Limb (tissue), 2 donors: Measurements from ENCODE around the gene SLC46A2.

Experiments
- DNase-seq, 2 donors: peaks; one replicate each; pipeline ENCODE4 v3.0.0-alpha.2; 2016; ENCODE audit errors: extremely low spot score in 2 of 2

The SLC46A2 gene

DNA sequence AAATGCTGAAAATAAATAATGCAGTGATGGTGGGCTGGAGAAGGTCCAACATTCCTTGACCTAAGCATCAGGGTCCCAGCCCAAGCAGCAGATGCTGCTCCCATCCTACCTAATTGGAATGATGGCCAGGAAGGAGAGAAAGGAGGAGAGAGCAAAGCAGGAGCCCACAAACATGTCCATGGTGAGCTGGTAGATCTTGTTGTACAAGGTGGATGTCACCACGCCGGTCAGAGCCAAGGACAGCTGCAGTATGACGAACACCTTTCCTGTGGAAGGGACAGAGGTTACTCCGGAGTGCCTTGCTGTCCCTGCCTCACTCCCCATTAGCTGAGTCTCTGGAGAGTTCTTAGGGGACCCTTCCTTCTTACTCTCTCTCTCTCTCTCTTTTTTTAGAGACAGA, 4.3 kb downstream of the SLC46A2 start:
- no peak for DNase-seq

DNA sequence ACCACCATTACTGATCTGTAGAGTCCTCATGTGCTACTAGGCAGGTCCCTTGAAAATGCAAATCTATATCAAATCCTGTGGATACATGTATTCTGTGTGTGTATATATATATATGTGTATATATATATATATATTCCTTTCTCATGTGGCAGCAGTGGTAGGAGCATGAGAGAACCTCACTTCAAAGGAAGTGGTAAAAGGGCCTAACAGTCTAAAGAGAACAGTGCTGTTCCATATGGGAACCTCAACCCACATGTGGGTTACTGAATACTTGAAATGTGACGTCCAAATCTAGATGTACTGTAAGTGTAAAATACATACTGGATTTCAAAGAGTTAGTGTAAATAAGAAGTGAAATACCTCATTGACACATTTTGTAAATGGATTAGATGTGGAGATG, 5.4 kb downstream of the SLC46A2 start:
- DNase-seq, result no peak

DNA sequence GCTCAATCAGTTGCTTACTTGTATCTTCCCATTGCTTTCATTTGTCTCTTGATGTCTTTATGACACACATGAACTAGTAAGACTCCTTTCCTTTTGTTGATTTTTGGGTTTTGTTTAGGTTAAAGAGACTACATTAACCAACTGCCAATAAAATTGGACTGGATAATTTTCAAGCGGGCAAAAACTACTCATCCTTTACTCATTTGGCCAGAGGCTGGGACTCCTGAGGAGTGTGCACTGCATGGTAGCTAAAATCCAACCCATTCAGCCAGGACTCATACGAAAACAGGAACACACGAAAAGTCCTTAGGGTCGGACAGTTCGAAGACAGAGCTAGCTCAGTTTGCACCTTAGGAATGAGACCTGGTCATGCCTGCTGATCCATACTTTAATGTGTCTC, 6.0 kb downstream of the SLC46A2 start:
- DNase-seq, result no peak

DNA sequence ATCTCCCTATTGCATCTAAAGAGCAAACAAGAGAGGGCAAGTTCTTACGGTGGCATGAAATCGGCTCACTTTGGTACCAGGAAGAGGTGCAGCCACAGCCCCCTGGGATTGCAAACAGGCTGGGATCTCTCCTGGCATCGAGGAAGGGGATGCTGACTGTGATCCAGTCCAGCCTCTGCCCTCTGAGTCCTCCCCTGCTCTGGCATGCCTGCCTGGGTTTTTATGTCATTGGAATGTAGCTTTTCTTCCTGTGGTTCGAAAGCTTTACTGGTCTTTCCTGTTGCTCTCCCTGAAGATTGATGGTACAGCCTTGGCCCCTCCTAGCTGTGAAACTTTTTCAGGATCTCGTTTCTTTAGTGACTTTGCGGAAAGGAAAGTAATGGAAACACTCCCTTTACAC, 6.6 kb downstream of the SLC46A2 start:
- no peak for DNase-seq

DNA sequence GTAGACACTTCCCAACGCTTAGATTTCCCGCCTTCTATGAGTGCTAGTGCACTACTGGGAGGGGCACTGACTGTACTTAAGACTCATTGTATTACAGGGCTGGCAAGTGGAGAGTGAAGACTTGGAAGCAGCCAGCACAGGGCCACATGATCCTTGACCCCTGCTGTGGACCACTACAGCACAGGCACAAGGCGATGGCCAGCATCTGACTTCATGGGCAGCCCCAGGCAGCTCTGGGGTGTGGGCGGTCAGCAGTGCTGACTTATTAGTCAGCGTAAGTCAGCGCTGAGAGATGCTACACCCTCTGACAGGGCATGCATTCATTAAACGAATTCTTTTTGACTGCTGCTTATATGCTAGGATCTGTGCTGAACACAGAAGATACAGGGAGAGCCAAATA, 9.3 kb downstream of the SLC46A2 start:
- DNase-seq, result no peak

DNA sequence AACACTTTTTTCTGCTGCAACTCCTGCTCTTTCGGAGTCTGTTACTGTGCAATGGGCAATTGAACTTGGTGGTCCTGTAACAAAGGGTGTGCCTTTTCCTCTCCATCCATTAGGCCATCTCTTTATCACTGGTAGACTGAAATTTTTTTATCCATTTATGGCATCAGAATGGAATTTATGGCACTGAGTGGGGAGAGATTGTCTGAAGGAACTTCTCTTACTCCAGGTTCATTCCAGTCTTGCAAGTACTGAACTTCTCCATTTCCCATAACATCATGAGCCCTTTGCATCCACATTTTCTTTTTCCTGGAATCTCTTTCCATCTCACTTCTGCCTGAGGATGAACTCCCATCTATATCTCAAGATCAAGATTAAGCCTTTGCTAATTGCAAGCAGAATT, 10.0 kb downstream of the SLC46A2 start:
- no peak for DNase-seq

DNA sequence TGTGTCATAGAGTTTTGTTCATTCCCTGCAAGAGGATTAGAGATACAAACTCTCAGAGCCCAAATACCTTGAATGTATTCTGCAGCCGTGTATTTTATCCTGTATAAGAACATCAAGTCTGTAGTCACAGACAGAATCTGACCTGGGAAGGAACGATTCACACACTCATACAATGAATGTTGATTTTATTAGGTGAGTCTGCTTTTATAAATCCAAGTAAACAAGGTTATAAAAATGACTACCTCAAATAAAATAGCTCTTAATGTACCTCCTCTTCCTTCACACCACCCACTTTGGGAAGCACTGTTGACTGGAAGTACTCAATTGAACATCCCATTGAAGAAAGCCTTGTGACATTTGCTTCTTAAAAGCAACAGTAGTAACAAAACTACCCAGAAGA, 11.9 kb downstream of the SLC46A2 start:
- no peak for DNase-seq

DNA sequence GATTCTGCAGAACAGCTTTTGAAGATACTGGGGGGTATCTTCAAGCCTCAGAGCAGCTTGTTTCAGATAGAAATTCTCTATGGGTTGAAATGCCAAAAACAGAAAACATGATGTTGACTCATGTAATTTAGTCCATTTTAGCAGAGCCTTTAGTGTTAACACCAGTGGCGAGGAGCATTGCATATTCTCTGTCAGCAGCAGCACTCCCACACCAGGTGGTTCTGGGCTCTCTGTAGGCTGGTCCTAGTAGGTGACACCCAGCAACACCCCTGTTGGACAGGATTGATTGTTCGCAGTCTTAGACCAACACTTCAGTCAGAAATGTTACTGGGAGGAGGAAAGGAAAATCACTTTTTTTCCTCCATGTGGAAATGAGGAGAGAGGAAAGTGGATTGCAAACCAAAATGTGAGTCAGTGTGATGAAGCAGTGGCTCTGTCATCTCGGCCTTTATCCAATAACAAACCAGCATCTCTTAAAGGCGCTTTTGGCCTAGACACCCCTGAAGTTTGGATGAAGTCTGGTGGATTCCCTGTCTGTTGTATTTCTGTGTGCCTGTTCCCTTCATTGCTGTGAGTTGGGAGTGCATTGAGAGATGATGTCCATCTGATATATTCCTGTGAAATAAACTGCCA, 16.8 kb downstream of the SLC46A2 start:
- no peak for DNase-seq

DNA sequence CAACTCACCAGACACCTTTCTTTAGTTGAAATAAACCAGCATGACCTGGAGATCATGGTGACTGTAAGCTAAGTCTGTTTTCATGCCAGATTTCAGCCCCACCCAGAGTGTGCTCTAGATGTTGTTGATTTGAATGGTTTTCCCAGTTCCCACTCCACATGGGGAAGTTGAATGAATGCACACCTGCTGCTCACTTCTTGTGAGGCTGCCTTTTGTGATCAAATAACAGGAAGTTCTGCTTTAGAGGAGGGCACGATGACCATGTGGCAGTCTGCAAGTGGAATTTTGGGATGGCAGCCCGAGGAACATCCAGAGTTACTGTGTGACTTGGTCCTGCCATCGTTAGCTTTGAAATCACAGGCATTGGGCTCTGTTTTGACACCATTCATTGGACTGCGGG, 18.7 kb downstream of the SLC46A2 start:
- DNase-seq, result no peak

DNA sequence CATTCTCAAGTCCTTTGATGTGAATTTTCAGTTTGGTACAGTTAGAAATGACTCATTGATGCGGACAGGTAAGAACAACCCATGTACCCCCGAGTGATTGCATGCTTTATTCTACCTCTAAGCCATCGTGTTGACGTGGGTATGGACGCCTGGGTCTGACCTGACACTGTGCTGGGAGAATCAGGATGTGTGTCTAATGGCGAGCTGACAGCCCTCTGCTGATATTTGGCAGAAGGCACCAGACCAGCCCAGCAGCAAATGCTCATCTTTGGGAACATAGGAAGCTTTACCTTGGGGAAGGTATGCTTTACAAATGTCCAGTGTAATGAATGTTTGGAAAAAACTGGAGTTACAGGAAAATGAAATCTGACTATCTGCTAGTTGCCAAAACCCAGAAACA, 20.1 kb downstream of the SLC46A2 start:
- no peak for DNase-seq

DNA sequence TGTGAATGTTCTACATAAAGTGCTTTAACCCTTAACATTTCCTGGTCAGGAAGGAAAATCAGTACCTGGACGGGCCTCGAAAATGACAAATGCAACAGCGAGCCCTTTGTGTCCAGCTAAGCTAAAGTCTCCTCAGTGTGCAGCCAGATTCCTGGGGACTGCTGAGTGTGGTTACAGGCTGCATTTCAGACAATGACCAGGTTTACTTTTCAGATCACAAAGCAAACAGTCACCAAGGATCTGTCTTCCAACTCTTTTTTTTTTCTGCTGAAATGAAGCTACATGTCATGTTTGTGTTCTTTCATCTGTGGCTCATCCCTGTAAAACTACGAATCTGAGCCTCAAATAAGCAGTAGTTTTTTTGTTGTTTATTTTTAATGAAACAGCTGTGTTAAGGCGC, 20.8 kb downstream of the SLC46A2 start:
- no peak for DNase-seq

DNA sequence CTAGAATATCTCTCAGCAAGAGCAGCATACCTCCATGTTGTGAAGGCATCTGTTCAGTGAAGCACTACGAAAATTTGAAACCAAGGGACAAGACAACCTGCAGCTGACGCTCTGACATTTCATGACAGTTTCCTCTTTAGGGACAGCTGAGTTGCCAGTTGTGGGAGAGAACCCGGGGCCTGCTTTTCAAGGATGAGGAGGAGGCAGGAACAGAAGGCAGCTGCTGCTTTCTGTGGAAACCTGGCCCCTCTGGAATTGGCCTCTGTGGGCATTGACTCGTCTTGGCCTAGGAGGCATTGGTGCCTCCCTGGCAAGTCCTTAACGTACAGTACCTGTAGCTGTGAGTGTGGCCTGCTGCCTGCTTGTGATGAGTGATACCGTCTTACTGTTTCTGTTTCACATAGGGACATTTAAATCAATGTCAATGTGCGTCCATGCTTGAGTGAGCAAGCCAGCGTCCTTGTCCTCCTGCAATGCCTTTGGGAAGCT, 21.6 kb downstream of the SLC46A2 start:
- DNase-seq, result peak in 1 of 2 donors; percentile 36

DNA sequence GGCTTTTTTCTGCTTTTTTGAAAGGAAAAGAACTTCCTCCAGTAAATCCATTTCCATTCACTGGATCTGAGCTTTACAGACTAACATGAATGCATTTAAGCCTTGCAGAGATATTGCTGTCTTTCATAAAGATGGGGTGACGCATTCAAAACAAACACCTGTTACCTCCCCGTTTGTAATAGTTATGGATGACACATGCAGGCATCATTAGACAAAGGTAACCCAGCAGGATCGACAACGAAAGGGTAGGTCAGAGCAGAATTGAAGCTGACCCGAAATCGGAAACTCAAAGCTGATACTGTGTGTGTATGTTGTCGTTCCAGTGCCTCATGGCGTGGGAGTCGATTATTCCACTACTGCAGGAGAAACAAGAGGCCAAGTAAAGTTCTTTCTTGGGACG, 22.2 kb downstream of the SLC46A2 start:
- no peak for DNase-seq

DNA sequence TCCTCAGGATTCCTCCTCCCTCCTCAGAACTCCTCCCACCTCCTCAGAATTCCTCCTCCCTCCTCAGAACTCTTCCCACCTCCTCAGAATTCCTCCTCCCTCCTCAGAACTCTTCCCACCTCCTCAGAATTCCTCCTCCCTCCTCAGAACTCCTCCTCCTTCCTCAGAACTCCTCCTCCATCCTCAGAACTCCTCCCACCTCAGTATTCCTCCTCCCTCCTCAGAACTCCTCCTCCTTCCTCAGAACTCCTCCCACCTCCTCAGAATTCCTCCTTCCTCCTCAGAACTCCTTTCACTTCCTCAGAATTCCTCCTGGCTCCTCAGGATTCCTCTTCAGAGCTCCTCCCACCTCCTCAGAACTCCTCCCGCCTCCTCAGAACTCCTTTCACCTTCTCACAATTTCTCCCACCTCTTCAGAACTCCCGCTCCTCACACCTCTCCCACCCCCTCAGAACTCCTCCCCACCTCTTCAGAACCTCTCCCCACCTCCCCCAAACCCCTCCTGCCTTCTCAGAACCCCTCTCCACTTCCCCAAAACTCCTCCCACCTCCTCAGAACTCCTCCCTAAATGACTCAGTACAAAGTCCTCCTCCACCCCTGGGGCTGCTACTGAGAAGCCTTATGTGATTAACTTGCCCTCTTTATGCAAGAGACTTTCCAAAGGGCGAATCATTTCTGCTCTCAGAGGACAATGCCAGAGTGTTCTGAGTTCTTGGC, 23.2 kb downstream of the SLC46A2 start:
- no peak for DNase-seq

DNA sequence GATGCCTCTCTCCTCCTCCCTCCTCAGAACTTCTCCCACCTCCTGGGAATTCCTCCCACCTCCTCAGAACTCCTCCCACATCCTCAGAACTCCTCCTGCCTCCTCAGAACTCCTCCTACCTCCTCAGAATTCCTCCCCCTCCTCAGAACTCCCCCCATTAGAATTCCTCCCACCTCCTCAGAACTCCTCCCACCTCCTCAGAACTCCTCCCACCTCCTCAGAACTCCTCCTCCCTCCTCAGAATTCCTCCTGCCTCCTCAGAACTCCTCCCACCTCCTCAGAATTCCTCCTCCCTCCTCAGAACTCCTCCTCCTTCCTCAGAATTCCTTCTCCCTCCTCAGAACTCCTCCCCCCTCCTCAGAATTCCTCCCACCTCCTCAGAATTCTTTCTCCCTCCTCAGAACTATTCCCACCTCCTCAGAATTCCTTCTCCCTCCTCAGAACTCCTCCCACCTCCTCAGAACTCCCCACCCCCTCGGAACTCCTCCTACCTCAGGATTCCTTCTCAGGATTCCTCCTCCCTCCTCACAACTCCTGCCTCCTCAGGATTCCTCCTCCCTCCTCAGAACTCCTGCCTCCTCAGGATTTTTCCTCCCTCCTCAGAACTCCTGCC, 23.9 kb downstream of the SLC46A2 start:
- DNase-seq, result no peak

DNA sequence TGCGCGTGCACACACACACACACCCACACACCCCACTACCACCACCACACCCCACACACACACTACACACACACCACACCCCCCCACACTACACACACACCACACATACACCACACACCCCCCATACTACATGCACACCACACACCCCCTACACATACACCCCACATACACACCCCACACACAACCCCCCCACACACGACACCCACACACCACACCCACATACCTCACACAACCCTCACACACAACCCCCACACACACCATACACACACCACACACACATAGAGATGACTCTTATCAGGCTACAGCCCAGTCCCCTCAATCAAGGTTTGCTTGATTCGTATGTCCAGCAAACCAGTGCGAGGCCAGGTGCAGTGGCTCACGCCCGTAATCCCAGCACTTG, 25.7 kb downstream of the SLC46A2 start:
- no peak for DNase-seq

DNA sequence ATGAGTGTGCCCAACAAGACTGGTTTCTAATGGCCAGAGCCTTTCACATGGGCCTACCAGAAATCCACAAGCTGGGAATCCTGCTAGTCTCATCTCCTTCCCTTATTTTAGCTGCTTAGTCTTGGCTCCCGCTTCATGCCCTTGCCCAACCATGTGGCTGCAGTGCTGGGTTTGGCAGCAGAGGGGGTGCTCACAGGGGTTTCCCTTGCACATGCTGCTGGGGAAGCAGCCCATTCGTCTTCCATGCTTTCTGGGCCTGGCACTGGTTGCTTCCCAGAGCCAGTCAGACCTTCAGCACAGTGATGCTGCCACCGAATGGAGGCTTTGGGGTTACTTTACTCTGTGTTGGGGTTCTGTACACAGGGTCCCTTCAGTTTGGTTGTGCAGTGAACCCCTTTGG, 26.3 kb downstream of the SLC46A2 start:
- no peak for DNase-seq

DNA sequence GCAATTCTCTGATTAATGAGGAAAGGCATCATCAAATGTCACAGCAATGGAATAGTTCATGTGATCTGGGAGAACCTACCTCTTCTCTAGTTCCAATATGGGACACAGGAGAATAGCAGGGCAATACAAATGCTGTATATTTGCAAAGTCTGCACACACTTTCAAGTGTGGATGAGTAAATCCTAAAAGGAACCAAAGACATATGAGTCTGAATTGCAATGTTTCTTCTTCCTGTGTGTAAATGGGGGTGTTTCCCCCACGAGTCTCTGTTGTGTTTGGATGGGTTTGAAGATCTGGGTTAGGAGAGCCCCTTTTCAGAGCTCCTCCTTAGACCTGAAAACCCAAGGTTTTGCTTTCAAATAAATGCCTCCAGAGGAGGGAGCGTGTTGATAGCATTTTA, 26.9 kb downstream of the SLC46A2 start:
- no peak for DNase-seq

DNA sequence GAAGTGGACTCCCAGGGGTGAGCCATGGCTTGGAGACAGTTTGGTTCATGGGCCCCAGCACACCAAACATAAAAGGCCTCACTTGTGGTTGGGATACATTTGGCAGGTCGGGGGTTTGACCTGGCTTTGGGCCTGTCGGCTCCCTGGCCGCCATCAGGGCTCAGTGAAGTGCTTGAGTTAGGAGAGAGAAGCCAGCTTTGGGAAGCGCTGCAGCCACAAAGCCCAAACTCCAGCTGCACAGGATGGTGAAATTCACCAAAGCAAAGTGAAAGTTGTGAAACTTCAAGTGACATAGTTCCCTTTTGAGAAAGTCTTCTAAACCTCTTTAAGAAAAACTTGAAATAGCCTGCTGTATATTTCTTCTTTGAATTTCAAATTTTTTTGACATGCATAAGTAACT, 27.5 kb downstream of the SLC46A2 start:
- no peak for DNase-seq

DNA sequence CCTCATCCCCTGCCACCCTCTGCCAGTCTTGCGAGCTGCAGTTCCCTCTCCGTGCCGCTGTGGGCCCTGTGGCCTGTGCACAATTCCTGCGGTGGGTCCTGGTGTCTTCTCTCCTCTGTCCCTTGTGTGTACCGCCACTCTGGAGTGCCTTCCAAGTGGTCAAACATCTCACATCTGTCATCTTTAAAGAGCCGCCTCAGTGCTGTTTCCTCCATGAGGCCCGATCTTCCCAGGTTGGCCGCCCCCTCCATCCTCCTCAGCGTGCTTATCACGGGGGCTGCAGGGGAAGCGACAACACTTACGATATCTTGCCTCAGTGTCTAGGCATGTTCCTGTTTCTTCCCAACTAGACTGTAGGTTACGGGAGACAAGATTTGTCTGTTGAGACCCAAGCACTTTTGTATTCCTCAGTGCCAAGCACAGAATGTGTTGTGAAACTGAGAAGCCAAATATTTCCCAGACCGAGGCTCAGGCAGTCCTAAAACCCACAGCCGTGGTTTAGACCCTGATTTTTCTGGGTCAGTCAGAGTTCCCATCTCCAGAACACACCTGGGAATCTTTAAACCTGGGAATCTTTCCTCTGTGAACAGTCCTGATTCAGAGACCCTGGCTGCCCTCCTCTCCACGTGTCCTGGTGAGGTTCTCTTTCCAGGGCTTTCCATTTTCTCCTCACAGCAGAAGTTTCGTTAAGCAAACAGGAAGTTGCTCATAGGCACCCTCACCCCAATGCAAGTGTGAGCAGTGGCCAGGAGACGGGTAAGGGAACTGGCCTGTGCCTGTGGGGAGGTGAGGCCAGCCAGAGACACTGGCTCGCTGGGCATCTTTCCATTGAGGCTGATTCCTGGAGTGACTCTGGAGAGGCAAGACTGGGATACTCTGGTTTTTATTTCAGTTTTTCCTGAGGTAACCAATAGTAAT, 28.8 kb downstream of the SLC46A2 start:
- no peak for DNase-seq

DNA sequence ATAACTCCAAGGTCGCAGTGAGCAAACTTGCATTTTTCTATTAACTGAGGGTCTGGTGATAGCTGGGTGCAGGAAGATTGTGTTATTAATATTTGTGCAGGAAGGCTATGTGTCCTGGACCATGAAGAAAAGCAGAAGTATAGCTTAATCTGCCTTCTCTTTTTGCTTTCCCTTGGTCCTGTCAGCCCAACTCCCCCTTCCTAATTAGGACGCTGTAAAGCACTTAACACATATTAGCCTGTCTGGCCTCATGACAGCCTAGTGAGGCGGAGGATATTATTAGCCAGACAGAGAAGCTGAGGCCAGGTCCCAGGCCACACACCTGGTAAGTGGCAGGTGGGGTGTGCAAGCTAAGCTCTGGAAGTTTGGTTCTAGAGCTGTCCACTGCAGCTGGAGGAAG, 29.5 kb downstream of the SLC46A2 start:
- DNase-seq, result no peak

DNA sequence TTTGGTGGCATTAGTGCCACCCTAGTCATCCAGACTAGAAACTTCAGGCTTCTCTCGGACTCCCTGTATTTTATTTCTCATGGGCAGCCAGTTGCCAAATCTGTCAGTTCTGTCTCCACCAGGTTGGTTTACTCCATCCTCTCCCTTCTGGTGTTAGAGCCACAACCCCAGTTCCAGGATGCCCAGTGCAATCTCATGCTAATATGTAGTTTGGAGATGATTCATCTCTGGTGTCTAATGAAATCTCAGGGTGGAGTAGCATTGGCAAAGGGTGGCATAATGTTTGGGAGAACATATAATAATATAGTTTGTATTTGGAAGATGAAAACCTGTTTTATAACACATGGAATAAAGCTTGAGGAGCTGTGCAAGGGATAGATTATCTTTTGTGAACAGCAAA, 30.2 kb downstream of the SLC46A2 start:
- DNase-seq, result no peak
